BLaER1 (cell line): ENCODE measurements around the gene KCTD21.
"Not testable (repeated sequence)": the region's sequence is repeated elsewhere in the genome, so short reads cannot be mapped to it uniquely, and the experiment has no call there.

Experiments
- H3K27ac ChIP-seq: shearing (Covaris generic); formaldehyde crosslinking; 2 replicates; pipeline ENCODE4 v1.8.1; 2022
- H3K27me3 ChIP-seq: shearing (Covaris generic); formaldehyde crosslinking; 2 replicates; pipeline ENCODE4 v1.8.1; 2022
- H3K36me3 ChIP-seq: shearing (Covaris generic); formaldehyde crosslinking; 2 replicates; pipeline ENCODE4 v1.8.1; 2022
- H3K4me1 ChIP-seq: shearing (Covaris generic); formaldehyde crosslinking; 2 replicates; pipeline ENCODE4 v1.8.1; 2022
- H3K4me2 ChIP-seq: shearing (Covaris generic); formaldehyde crosslinking; 2 replicates; pipeline ENCODE4 v1.8.1; 2022
- H3K4me3 ChIP-seq: shearing (Covaris generic); formaldehyde crosslinking; 2 replicates; pipeline ENCODE4 v1.8.1; 2022
- H3K9ac ChIP-seq: shearing (Covaris generic); formaldehyde crosslinking; 2 replicates; pipeline ENCODE4 v1.8.1; 2022
- H3K9me3 ChIP-seq: shearing (Covaris generic); formaldehyde crosslinking; 2 replicates; pipeline ENCODE4 v1.8.1; 2022
- H4K20me1 ChIP-seq: shearing (Covaris generic); formaldehyde crosslinking; 2 replicates; pipeline ENCODE4 v1.8.1; 2022
- Cebpa-rat ChIP-seq: shearing (Covaris generic); IDR thresholded peaks from 2 replicates; pipeline ENCODE4 v1.8.1; 2022

KCTD21 gene

DNA sequence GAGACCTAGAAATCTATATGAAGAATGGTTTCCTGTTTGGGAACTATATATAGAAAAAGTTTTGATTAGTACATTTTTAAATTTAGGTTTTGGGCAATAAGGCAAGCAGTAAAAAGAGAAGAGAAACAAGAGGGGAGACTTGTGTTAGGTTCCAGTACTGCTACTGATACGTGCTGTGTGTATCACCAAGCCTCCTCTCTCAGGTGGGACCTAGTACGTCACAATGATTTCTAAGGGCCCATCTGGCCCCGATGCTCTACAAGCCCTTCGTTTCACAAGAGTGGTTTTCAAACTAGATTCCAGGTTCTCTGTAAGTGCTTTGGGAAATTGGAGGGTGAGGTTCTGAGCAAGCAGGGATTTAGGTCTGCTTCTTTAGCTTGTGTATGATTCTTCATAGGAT is 39.5 kb upstream of the KCTD21 start:
- Histone ChIP-seq H3K4me2 (peak overlapping the region; percentile 79), H3K27me3 (no peaks in the 10 kb centered on the region), H3K4me1 (peaks cover 63% of the 10 kb centered on the region), H3K36me3 (peaks cover 53% of the 10 kb centered on the region), H3K9me3 (no peaks in the 10 kb centered on the region), H3K9ac (peak overlapping the region; percentile 60; the same call in 1 of the 2 replicates), H3K4me3 (no peak overlapping the region; the same call in 1 of the 2 replicates), H4K20me1 (peaks cover 43% of the 10 kb centered on the region; the same call in 1 of the 2 replicates), H3K27ac (peak overlapping the region; percentile 69)
- no peak for TF ChIP-seq Cebpa-rat

DNA sequence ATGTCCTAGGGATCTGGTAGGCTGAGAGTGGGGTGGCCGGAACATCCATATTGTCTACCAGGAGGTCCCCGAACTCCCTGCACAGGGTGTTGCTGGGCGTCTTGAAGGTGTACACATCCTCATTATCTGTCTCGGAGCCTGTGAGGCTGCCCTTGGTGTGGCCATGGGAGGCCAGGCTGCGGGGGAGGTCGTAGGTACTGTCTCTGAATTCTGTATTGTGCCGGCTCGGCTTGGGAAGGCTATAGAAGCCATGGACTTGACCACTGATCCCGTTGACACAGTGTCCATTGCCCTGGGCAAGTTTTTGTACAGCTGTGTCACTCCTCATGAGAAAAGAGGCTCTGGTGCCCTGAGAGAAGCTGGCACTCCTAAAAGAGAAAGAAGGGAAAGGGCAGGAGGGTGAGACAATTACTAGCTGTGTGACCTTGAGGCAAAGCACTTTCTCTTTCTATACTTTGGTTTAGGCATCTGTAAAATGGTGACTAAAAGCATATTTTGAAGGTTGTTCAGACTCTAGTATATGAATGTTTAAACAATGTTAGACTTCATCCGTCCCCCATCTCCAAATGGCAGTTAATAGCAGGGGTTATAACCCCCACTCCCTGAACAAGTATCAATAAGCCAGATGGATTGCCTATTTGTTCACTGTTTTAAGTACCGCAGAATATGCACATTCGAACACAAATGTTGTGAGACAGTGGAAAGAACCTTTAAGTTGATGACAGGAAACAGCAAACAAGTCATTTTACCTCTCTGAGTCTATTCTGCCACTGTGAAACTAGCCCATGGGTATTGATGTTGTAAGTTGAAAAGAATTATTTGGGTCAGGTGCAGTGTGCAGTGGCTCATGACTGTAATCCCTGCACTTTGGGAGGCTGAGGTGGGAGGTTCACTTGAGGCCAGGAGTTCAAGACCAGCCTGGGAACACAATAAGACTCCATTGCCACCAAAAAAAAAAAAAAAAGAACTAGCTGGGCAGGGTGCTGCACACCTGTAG is 38.6 kb upstream of the KCTD21 start:
- H3K4me1 ChIP-seq = peaks cover 63% of the 10 kb centered on the region
- H3K36me3 ChIP-seq = peaks cover 59% of the 10 kb centered on the region
- no peaks in the 10 kb centered on the region for H3K27me3 ChIP-seq
- H3K9ac ChIP-seq = no peak overlapping the region
- no peak for TF ChIP-seq Cebpa-rat
- peak overlapping the region; percentile 69; the same call in 1 of the 2 replicates for H3K27ac ChIP-seq
- peak overlapping the region; percentile 79 for H3K4me2 ChIP-seq
- H3K4me3 ChIP-seq = no peak overlapping the region
- H4K20me1 ChIP-seq = peaks cover 47% of the 10 kb centered on the region; the same call in 1 of the 2 replicates
- H3K9me3 ChIP-seq = no peaks in the 10 kb centered on the region

DNA sequence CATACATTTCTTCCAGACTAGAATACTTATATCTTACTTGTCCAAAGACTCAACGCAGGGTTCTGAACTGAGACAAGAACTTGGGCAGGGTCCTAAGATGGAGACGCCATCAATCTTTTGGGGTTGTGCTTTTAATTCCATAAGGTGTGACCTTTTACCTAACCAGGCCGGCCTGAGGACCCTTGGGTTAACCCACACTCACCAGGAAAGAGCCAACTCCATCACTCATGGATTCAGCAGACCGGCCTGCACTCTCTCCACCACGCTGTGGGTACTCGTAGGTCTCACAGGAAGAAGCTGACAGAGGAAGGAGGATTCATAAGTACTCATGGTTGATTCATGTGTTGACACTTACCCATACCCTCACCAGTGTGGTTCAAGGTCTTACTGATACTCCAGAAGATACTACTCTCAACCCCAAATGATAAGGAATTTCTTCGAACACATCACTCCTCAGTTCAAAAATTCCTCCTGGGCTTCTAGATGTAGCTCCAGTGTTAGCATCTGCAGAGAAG is 36.5 kb upstream of the KCTD21 start:
- Histone ChIP-seq H3K9ac (no peak overlapping the region), H4K20me1 (peaks cover 51% of the 10 kb centered on the region), H3K36me3 (peaks cover 75% of the 10 kb centered on the region), H3K4me1 (peaks cover 53% of the 10 kb centered on the region), H3K9me3 (no peaks in the 10 kb centered on the region), H3K4me2 (no peak overlapping the region), H3K27me3 (no peaks in the 10 kb centered on the region), H3K4me3 (no peak overlapping the region), H3K27ac (no peak overlapping the region)
- TF ChIP-seq Cebpa-rat = no peak

DNA sequence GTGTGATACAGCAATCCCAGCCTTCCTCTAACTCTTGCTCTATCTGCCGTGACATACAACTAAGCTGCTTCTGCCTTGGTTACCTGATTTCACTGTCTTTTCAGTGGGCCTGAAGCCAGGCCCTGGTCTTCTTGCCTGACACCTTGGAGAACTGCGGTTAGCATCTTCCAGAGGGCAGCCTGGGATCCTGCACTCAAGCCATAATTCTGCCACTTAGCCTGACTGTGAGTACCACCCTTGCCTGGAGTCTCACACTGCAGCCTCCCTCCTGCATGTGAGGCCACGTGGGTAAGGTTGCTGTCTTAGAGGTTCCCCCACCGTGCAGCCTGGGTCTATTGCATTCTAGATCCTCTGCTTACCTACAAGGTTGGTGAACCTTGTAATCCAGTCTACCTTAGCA is 36.1 kb upstream of the KCTD21 start:
- peaks cover 80% of the 10 kb centered on the region for H3K36me3 ChIP-seq
- H3K27me3 ChIP-seq = no peaks in the 10 kb centered on the region
- peaks cover 47% of the 10 kb centered on the region for H4K20me1 ChIP-seq
- H3K4me3 ChIP-seq = no peak overlapping the region
- no peaks in the 10 kb centered on the region for H3K9me3 ChIP-seq
- no peak overlapping the region for H3K9ac ChIP-seq
- H3K4me1 ChIP-seq = peaks cover 48% of the 10 kb centered on the region
- H3K4me2 ChIP-seq = peak overlapping the region; percentile 35; the same call in 1 of the 2 replicates
- H3K27ac ChIP-seq = 0 out of 2 replicates have a peak overlapping the region, but pooled peaks have one; percentile 13
- no peak for TF ChIP-seq Cebpa-rat

DNA sequence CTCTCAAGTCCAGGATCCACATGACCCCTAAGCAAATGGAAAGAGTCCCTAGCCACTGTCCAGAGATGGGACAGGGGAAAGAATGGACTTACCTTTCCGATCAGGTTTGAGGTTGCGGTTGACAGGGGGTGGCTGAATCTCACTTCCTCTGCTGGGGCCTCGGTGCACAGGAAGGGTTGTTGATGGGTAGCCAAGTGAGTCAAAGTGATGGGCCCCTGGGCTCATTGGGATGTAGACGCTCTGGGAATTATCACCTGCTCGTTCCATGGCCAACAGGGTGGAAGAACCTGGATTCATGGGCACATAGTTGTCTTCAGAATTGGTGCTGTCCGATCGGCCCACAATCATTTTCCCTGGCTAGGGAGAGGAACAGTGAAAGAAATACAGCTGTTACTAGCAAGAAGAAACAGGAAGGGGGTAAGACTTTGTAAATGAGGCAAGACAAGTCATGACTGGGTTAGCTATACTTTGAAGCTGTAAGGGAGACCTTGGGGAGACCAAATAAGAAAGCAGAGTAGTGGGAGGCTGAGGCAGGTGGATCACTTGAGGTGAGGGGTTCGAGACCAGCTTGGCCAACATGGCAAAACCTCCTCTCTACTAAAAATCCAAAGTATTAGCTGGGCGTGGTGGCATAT is 35.0 kb upstream of the KCTD21 start:
- H3K9me3 ChIP-seq = no peaks in the 10 kb centered on the region
- H3K36me3 ChIP-seq = peaks cover 91% of the 10 kb centered on the region
- no peak overlapping the region for H3K9ac ChIP-seq
- no peak for TF ChIP-seq Cebpa-rat
- peaks cover 37% of the 10 kb centered on the region for H4K20me1 ChIP-seq
- H3K4me3 ChIP-seq = no peak overlapping the region
- peak overlapping the region; percentile 35 for H3K4me2 ChIP-seq
- H3K27me3 ChIP-seq = no peaks in the 10 kb centered on the region
- peak overlapping the region; percentile 13; the same call in 1 of the 2 replicates for H3K27ac ChIP-seq
- peaks cover 38% of the 10 kb centered on the region for H3K4me1 ChIP-seq

DNA sequence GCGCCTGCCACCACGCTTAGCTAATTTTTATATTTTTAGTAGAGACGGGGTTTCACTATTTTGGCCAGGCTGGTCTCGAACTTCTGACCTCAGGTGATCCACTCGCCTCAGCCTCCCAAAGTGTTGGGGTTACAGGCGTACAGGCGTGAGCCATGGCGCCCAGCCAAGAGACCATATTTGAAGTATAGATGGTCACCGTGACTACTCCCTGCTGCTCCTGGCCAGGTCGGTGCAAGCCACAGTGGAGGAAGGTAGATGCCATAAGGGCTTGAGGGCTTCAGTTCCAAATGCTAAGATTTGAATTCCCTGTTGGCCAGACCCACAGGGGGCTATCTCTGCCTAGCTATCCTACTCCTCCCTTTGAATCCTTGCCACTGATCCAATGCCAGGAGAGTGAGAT is 34.3 kb upstream of the KCTD21 start:
- H3K27me3 ChIP-seq, H3K9ac ChIP-seq, H3K9me3 ChIP-seq, H3K27ac ChIP-seq, H3K4me3 ChIP-seq, H3K4me2 ChIP-seq: not testable (repeated sequence)
- Histone ChIP-seq H3K4me1 (peaks cover 31% of the 10 kb centered on the region), H4K20me1 (peaks cover 30% of the 10 kb centered on the region), H3K36me3 (peaks cover 98% of the 10 kb centered on the region)

DNA sequence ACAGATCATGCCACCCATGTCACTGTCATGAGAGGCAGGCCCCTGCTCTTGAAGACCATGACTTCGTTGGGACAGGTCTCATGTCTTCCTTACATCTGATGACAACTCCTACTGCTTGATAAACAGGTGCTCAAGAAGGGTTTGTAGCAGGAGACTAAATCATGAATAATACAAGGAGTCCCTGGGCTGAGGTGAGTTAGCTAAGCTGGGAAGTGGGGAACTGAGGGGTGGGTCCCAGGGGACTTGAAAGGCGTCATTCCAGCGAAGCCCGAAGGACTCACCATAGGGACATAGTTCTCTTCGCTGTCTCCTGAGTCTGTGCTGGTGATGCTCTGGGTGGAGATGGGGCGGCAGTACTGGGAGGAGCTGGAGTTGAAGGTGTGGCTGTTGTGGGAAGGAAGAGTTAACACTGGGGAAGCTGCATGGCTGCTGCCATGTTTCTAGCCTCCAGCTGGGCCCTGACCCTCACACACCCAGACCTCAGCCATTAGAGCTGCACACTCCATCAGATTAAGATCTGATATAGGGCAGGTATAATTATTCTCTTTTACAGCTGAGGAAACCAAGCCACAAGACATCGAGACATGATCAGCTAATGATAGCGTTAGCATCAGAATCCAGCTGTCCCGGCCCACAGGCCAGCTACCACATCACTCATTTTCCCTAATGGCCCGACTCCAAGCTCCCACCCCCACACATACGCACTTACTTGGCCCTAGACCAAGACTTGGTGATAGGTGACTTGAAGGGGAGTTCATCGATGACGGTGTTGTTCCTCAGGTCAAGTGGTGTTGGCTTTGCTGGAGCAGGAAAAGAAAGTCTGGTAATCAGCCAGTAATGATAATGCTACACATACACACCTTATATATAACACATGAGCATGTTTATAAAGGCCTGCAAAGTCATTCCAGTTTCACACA is 33.2 kb upstream of the KCTD21 start:
- peaks cover 29% of the 10 kb centered on the region for H4K20me1 ChIP-seq
- H3K36me3 ChIP-seq = peaks cover 99% of the 10 kb centered on the region
- TF ChIP-seq Cebpa-rat = no peak

DNA sequence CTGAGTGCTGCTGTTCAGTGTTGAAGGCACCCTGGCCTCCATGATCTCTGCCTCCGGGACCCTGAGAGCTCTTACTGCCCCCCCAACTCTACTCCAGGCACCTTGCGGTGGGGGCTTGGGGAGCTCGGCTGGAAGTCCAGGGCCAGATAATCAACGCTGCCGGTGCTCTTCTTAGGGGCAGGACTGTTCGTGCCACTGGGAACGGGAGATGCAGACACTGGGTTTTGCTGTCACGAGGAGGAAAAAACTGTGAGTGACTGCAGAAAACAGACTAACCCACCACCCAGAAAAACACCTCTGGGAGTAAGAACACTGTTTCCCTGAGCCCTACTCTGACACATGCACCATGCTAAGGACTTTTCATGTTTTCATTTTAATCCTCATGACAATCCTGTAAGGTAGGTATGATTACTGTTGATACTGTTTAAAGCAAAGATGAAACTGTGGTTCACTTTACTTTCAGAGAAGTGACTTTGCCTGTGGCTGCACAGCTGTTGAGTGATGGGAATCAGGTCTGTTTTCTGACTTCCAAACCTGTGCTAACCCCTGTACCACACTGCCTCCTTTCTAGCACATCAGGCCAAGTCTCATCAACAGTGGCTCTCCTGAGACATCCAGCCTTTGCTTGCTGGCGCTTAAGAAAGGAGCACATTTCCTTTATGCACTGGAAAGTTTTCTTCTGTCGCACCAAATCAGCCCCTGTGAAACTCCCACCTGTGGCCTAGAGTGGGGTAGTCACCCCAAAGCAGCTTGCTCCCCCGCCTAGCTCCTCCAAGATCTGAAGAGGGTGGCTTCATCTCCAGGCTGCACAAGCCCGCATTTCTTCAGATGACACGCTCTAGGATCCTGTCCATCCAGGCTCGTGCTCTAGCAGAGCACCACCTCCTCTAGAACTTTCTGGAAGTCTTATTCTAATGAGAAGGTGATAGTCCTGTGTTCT is 32.1 kb upstream of the KCTD21 start:
- Histone ChIP-seq H3K27me3 (no peaks in the 10 kb centered on the region), H3K36me3 (peaks cover 99% of the 10 kb centered on the region), H4K20me1 (peaks cover 33% of the 10 kb centered on the region), H3K4me2 (no peak overlapping the region), H3K27ac (no peak overlapping the region), H3K4me1 (peaks cover 41% of the 10 kb centered on the region), H3K9me3 (no peaks in the 10 kb centered on the region), H3K9ac (no peak overlapping the region), H3K4me3 (no peak overlapping the region)
- TF ChIP-seq Cebpa-rat = no peak

More for the DNA sequence above, 33.2 kb upstream of the KCTD21 start:
- H3K9ac ChIP-seq = no peak overlapping the region
- no peak overlapping the region for H3K4me3 ChIP-seq
- H3K27ac ChIP-seq = no peak overlapping the region
- H3K9me3 ChIP-seq = no peaks in the 10 kb centered on the region
- H3K4me2 ChIP-seq = no peak overlapping the region
- H3K27me3 ChIP-seq = no peaks in the 10 kb centered on the region
- H3K4me1 ChIP-seq = peaks cover 30% of the 10 kb centered on the region
